GM21390 (cell line): ENCODE results near the gene CNNM1.

Experiments used
- ATAC-seq: cut with Tn5 transposase; IDR thresholded peaks from one replicate; pipeline ENCODE4 v1.9.1; 2021; ENCODE audit not compliant: unreplicated experiment

Gene CNNM1

GRCh38 chr10:99370993-99371392, 41.8 kb downstream of the CNNM1 start:
- ATAC-seq: peak; percentile 95

DNA sequence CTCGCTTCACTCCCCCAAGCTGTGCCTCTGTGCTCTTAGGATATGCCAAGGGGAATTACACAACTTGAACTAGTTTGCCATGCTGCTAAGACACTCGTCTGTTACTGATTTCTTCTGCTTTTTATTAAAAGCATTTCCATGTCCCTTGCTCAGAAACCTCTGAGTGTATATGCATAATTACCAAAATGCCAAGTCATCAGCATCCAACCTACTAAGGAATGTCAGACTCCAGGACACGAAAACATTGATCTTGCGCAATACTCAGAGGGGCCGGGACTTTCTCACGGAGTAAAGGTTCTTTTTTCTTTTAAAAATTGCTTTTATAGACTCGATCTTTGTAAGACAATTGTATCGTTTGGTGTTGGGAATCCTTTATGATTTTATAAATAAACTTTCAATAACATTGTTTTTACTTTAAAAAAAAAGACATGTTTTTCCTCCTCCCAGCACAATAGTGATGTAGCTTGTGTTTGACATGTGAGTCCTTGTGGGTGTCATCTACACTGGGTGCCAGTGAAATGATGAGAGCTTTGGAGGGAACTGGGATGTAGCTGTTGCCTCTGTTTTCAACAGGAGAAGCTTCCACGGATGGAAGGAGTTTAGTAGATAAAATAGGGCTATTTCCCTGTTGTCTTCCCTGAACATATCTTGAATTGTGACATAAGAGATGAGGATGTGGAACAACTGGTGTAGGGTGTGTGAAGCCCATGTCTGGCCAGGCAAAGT, 43.6 kb downstream of the CNNM1 start:
- no peak for ATAC-seq

DNA sequence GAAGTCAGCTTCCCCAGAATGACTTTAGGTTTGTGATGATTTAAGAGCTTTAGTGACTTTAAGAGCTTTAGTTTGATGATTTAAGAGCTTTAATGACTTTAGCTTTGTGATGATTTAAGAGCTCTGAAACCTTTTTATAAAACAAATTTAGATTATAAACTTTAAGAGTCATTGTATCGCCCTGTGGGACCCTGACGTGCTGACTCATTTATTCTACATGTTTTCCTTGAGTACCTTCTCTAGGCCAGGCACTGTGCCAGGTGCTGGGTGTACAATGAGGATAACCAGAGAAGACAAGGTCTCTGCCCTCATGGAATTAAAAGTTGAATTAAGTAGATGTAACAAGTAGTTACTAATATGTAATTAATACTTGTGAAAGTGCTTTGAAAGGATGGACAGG, 45.4 kb downstream of the CNNM1 start:
- ATAC-seq: no peak

DNA sequence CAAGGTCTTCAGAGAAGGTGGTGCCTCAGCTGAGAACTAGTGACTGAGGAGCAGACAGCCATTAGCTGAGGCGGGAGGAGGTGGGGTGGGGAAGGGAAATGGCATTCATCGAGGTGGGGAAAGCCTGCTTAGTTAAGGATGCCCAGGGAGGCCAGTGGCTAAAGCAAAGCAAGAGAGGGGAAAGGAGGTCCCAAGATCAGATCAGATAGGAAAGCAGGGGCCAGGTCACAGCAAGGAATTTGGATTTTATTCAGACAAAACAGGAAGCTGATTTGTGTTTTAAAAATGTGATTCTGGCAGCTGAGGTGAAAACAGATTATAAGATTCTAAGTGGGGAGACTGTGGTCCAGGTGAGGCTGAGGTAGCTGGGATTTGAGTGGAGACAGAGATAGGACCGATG, 45.8 kb downstream of the CNNM1 start:
- no peak for ATAC-seq

GRCh38 chr10:99375426-99375825, 46.3 kb downstream of the CNNM1 start:
- ATAC-seq: no peak

DNA sequence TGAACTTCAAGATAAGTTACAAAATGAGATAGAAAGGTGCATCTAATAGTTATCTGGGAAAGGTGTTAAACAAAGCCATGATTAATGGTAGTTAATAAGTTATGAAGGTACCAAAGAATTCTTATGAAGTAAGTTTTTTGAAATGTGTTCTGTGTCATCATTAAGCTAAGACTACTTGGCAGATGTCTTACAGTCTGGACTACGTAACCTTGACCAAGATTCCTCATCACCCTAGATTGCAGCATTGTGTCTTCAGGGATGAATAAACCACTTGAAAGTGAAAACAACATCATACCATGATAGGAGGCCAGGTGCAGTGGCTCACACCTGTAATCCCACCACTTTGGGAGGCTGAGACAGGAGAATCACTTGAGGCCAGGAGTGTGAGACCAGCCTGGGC, 53.0 kb downstream of the CNNM1 start:
- ATAC-seq: no peak

GRCh38 chr10:99387071-99387470, 57.9 kb downstream of the CNNM1 start:
- ATAC-seq: no peak

DNA sequence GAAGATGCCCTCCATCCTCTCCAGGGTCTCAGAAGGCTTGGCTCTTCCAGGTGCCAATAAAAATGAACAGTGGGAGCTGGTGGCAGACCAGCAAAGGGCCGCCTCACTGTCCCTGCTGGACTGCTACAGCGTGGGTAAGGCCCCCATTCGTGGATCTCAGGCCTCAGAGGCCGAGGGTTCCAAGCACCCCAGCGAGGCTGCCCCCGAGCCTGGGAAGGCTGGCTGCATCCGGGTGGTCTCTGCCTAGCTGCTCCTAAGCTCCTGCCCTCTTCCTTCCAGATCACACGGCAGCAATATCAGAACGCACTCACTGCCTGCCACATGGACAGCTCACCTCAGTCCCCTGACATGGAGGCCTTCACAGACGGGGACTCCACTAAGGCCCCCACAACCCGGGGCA, 58.4 kb downstream of the CNNM1 start:
- no peak for ATAC-seq

GRCh38 chr10:99389729-99390480, 60.7 kb downstream of the CNNM1 start:
- ATAC-seq: no peak

DNA sequence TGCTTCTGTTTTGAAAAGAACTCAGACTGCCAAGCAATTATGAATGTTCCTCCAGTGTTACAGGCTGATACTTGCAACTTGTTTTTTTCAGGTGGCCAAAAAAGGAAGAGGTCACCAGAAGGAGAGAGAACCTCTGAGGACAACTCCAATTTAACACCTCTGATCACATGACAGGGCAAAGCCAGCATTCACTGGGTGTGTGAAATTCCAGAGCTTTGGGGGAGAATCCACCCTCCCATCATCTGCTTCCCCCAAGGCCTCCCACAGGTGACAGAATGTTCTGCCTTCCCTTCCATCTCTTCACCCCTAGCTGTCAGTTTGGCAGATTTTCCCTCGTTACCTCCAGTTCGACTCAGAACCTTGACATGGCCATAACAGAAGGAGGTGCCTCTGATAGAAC, 62.2 kb downstream of the CNNM1 start:
- ATAC-seq: no peak

GRCh38 chr10:99393036-99393435, 63.9 kb downstream of the CNNM1 start:
- no peak for ATAC-seq

DNA sequence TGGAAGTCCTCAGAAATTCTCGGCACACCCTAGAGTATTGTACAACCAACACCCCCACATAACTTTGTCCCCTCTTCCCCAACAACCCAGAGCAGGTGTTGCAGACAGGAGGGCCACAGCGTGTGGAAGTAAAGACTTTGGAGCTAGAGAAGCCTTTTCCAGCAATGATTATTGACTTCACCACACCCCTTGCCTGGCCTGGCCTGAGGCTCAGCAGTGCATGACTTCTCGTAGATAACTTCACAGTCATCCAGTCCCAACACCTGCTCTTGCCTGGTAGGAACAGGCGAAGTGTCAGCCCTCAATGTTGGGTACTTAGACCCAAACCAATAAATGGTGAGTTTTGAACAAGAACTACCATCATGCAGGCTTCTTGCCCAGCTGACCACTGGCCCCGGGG, 64.5 kb downstream of the CNNM1 start:
- ATAC-seq: no peak

DNA sequence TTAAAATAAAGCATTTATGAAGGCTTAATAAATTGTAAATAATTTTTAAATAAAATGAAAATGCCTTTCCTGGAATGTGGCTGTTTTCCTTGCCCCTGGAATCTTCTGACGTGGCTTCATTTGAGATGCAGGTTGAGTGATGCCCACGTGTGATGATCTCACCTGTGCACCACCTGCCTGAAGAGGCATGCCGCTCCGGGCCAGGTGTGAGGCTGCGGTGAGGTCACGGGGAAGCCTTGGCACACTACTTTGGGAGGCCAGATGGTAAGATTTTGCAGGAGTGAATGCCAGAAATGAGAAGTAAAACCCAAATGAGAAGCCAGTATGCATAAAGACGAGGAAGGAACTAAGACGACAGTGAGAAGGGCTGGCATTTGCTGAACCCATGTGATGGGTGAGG, 65.1 kb downstream of the CNNM1 start:
- ATAC-seq: no peak

DNA sequence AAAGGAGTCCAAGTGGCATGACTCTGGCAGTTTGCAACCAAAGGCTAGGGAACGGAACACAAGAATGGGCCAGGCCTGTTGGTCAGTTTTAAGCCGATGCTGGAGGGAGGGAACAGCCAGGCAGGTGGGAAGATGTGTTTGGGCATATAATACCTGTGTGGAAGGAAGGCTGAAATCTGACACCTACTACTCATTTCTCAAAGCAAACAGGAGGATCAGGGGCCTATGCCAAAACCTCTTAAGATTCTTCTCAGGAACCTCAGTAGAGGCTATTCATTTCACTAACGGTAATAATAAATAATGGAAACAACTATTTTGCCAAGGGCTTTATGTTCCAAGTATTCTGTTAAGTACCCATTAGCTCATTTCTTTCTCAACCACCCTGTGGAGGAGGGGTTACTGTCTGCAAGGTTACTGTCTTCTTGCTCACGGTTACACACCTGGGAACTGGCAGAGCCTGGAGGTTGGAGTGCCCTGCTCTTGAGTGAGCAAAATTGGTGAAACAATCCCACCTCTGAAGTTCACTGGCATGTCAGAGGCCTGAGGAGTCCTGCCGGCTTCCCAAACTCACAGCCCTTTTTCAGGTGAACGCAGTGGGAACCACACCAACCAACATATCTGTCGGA, 65.7 kb downstream of the CNNM1 start:
- no peak for ATAC-seq

- no peak for ATAC-seq
Observed at GRCh38 chr10:99395750-99396445, 66.7 kb downstream of the CNNM1 start.

DNA sequence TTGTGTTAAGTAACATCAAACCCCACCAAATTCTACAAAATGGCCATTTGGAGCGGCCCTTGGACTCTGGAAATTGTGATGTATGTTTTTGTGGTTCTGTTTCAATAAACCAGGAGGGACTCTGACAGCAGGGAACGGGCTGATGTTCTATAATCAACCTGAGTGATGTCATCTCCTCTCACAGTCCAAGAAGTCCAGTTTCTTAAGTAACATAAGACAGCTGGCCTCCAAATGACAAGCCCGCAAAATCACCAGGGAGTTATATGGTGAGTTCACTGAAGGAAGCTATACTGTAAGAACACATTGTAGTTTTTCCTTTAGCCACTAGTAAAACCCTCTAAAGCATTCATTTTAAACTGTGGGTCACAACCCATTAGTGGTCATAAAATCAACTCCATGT, 67.3 kb downstream of the CNNM1 start:
- no peak for ATAC-seq

- no peak for ATAC-seq
Observed at GRCh38 chr10:99399664-99400063, 70.5 kb downstream of the CNNM1 start.

DNA sequence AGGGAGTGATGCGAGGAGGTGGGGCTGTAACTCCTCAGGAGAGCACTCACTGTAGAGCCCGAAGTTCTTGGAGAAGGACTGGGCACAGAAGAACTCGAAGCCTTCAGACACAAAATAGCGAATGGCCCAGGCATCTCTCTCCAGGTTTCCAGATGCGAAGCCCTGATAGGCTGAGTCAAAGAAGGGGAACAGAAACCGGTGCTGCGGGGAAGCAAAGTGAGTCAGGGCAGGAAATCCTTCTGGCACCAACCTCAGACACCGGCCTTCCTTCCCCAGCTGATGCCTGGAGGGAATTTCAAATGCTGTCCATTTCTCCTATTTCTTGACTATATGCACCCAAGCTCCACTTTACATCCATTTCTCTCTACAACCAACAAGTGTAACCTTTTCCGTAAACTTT, 74.5 kb downstream of the CNNM1 start:
- ATAC-seq: peak; percentile 57

DNA sequence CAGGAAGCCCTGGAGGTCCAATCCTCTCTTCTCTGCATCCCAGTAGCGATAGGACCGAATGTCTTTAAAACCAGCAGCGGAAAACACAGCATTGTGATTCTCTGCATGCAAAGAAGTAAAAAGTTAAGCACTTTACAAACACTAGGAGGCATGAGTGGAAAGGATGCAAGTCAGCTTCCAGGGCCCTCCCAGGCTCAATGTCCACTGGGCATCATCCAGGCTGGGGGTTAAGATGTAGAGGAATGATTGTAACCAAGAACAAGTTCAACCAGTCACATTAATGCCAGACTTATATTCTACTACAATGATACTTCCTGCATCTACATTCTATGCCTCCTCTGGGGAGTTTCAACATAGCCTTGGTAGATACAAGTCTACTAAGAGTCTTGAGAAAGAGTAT, 77.0 kb downstream of the CNNM1 start:
- ATAC-seq: no peak

DNA sequence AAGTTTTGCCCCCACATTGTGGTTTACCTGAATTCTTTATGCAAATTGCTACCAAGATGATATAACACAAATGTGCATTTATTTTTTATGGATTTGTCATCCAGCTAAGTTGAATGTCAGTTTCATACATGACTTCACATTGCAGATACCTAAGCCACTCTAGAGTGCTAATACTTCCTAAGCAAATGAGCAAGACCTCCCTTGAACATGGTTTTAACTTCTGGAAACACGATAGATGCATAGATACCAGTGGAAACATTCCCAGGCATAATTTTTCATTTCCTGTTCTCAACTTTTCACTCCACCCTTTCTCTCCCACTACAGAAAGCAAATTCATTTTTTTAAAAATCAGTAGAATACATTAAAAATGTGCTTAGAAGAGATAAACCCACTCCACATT, 81.0 kb downstream of the CNNM1 start:
- ATAC-seq: no peak

DNA sequence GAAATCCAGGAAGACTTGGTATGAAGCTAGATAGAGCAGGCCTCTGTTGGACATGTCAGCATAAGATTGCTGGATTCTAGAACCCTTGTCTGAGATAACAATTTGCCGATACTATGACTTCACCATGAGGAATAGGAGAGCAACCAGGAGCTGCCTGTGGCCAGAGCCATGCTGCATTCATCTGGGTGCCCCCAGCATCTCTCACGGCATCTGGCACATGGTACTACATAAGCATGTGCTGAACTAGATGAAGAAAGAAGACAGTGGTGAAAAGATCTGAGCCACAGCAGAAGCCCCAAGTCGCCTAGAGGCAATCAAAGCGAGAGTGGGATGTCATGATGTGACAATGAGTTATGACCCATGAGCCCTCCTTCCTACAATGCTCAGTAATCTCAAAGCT, 81.7 kb downstream of the CNNM1 start:
- no peak for ATAC-seq

DNA sequence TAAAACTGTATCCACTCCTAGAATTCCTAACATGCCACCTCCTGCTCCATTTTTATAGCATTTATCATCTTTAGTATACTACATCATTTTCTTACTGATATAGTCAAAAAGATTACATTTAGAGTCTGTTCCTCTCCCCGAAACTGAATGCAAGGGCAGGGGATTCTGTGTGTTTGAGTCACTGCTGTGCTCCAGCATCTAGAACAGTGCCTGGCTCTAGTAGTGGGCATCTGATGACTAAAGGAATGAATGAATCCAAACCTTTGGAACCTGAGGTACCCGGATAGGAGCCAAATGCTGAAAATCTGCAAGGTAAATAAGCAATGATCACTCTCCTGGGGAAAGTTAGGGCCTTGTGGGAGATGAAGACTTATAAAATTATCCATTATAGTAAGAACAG, 82.4 kb downstream of the CNNM1 start:
- ATAC-seq: no peak
